ENCODE results near the gene SLC17A9. TPM values are rescaled to one million over a fixed set of nuclear protein-coding genes. Genes with fewer than 3 reads are reported as not detected.

The SLC17A9 gene
- total RNA-seq, 4 donors from 2014 or later, result 3.8 to 19.0 (median 5.2) TPM

- no peak overlapping the region for H3K27ac ChIP-seq
- no peak for TF ChIP-seq POLR2A (IDR thresholded peaks at IDR 0.05)
- no peaks in the 10 kb centered on the region for H3K9me3 ChIP-seq
These were observed 47.1 kb downstream of the SLC17A9 start for GRCh38 chr20:62999580-62999979.

GRCh38 chr20:63000036-63000435 lies 47.5 kb downstream of the SLC17A9 start:
- no peak for TF ChIP-seq CTCF (IDR thresholded peaks at IDR 0.05)
- no peak for TF ChIP-seq POLR2A (IDR thresholded peaks at IDR 0.05)
- H3K36me3 ChIP-seq, result no peaks in the 10 kb centered on the region
- H3K4me3 ChIP-seq, result no peak overlapping the region
- no peaks in the 10 kb centered on the region for H3K4me1 ChIP-seq
- no peak overlapping the region for H3K27ac ChIP-seq
- no peak for DNase-seq
- no peaks in the 10 kb centered on the region for H3K9me3 ChIP-seq
- H3K27me3 ChIP-seq, result peaks cover 0 to 12% of the 10 kb centered on the region in 2 donors

More at GRCh38 chr20:62999580-62999979, 47.1 kb downstream of the SLC17A9 start:
- peaks cover 0 to 8% of the 10 kb centered on the region in 2 donors for H3K27me3 ChIP-seq
- no peak for DNase-seq
- H3K4me1 ChIP-seq, result no peaks in the 10 kb centered on the region
- H3K4me3 ChIP-seq, result no peak overlapping the region
- H3K36me3 ChIP-seq, result no peaks in the 10 kb centered on the region

GRCh38 chr20:63000958-63001357 lies 48.4 kb downstream of the SLC17A9 start:
- Histone ChIP-seq H3K36me3 (no peaks in the 10 kb centered on the region), H3K27me3 (peaks cover 0 to 21% of the 10 kb centered on the region in 2 donors), H3K27ac (no peak overlapping the region), H3K9me3 (no peaks in the 10 kb centered on the region), H3K4me3 (no peak overlapping the region), H3K4me1 (peaks cover 0 to 5% (median 1%) of the 10 kb centered on the region in 4 donors)
- DNase-seq, result no peak
- TF ChIP-seq CTCF (IDR thresholded peaks at IDR 0.05) (no peak), POLR2A (IDR thresholded peaks at IDR 0.05) (no peak)

GRCh38 chr20:63002511-63002910 lies 50.0 kb downstream of the SLC17A9 start:
- TF ChIP-seq POLR2A (IDR thresholded peaks at IDR 0.05) (no peak), CTCF (IDR thresholded peaks at IDR 0.05) (no peak)
- Histone ChIP-seq H3K27me3 (peaks cover 0 to 37% of the 10 kb centered on the region in 2 donors), H3K27ac (no peak overlapping the region), H3K4me3 (no peak overlapping the region), H3K4me1 (peaks cover 0 to 21% (median 8%) of the 10 kb centered on the region in 4 donors), H3K9me3 (no peaks in the 10 kb centered on the region), H3K36me3 (no peaks in the 10 kb centered on the region)
- DNase-seq, result no peak

- Histone ChIP-seq H3K36me3 (no peaks in the 10 kb centered on the region), H3K27ac (no peak overlapping the region), H3K4me1 (peaks cover 0 to 21% (median 9%) of the 10 kb centered on the region in 4 donors), H3K4me3 (no peak overlapping the region), H3K27me3 (peaks cover 0 to 46% of the 10 kb centered on the region in 2 donors), H3K9me3 (no peaks in the 10 kb centered on the region)
- no peak for TF ChIP-seq CTCF (IDR thresholded peaks at IDR 0.05)
- TF ChIP-seq POLR2A (IDR thresholded peaks at IDR 0.05), result no peak
- DNase-seq, result no peak
These were observed 51.0 kb downstream of the SLC17A9 start for GRCh38 chr20:63003546-63003945.

GRCh38 chr20:63004607-63005364 lies 52.3 kb downstream of the SLC17A9 start:
- H3K36me3 ChIP-seq, result no peaks in the 10 kb centered on the region
- TF ChIP-seq POLR2A (IDR thresholded peaks at IDR 0.05) (no peak), CTCF (IDR thresholded peaks at IDR 0.05) (no peak)
- no peak for DNase-seq
- no peak overlapping the region for H3K27ac ChIP-seq
- H3K27me3 ChIP-seq, result peaks cover 0 to 56% of the 10 kb centered on the region in 2 donors
- no peaks in the 10 kb centered on the region for H3K9me3 ChIP-seq
- peaks cover 0 to 29% (median 19%) of the 10 kb centered on the region in 4 donors for H3K4me1 ChIP-seq
- no peak overlapping the region for H3K4me3 ChIP-seq

Data from Peyer's patch (tissue), 4 donors.